Muscle layer of duodenum (tissue), 2 donors: ENCODE measurements around the gene ARF3.

Experiments used
- H3K27ac ChIP-seq: one replicate; pipeline ENCODE4 v1.7.0; 2013; ENCODE audit warnings: mild to moderate bottlenecking, low read length
- H3K27me3 ChIP-seq: one replicate; pipeline ENCODE4 v1.7.0; 2013; ENCODE audit warnings: low read depth, mild to moderate bottlenecking, control low read depth, low read length
- H3K36me3 ChIP-seq, 2 donors: one replicate each; pipeline ENCODE4 v1.7.0; 2013; ENCODE audit warnings: low read length in 2 of 2, control low read depth in 1 of 2, mild to moderate bottlenecking in 1 of 2; ENCODE audit not compliant: insufficient read depth in 2 of 2, control insufficient read depth in 1 of 2
- H3K4me1 ChIP-seq, 2 donors: one replicate each; pipeline ENCODE4 v1.7.0; 2013; ENCODE audit warnings: low read length in 2 of 2, mild to moderate bottlenecking in 2 of 2, control low read depth in 1 of 2, moderate library complexity in 1 of 2; ENCODE audit not compliant: insufficient read depth in 2 of 2, control insufficient read depth in 1 of 2
- H3K4me3 ChIP-seq, 2 donors: one replicate each; pipeline ENCODE4 v1.7.0; 2013; ENCODE audit warnings: low read length in 2 of 2, low read depth in 1 of 2, mild to moderate bottlenecking in 1 of 2
- H3K9me3 ChIP-seq, 2 donors: one replicate each; pipeline ENCODE4 v1.7.0; 2013; ENCODE audit warnings: low read length in 2 of 2, control low read depth in 1 of 2, mild to moderate bottlenecking in 1 of 2; ENCODE audit not compliant: control insufficient read depth in 1 of 2
- donor health status: healthy.

The ARF3 gene

GRCh38 chr12:48957141-48958048, at the start of gene ARF3:
Gene ARF3 (minus strand): TSS chr12:48957487. CDS start chr12:48941095, 16,392 bp downstream.
- peaks cover 9% of the 10 kb centered on the region in 2 donors for H3K4me1 ChIP-seq
- H3K4me3 ChIP-seq: peak within 1 kb of the TSS; percentile 82 to 86
- peak within 1 kb of the TSS; percentile 87 for H3K27ac ChIP-seq

GRCh38 chr12:49000346-49000745, 43.1 kb upstream of the ARF3 start:
- Histone ChIP-seq H3K9me3 (no peaks in the 10 kb centered on the region), H3K27me3 (peaks cover 22% of the 10 kb centered on the region), H3K4me3 (no peak overlapping the region), H3K36me3 (peaks cover 37 to 45% of the 10 kb centered on the region in 2 donors), H3K4me1 (peaks cover 0 to 36% of the 10 kb centered on the region in 2 donors), H3K27ac (no peak overlapping the region)

More at GRCh38 chr12:48957141-48958048, at the start of gene ARF3:
- peaks cover 0 to 7% of the 10 kb centered on the region in 2 donors for H3K36me3 ChIP-seq
- no peaks in the 10 kb centered on the region for H3K27me3 ChIP-seq
- H3K9me3 ChIP-seq: no peaks in the 10 kb centered on the region

GRCh38 chr12:48999371-49000131, 42.3 kb upstream of the ARF3 start, which contains the start of gene DDN:
Gene DDN (minus strand): TSS chr12:48999375. CDS start chr12:48999287, 88 bp downstream.
- Histone ChIP-seq H3K9me3 (no peaks in the 10 kb centered on the region), H3K27me3 (peaks cover 28% of the 10 kb centered on the region), H3K4me3 (peak within 1 kb of the TSS; percentile 16 to 57), H3K27ac (no peak within 1 kb of the TSS), H3K4me1 (peaks cover 0 to 40% of the 10 kb centered on the region in 2 donors), H3K36me3 (peaks cover 29 to 37% of the 10 kb centered on the region in 2 donors)

- peaks cover 0 to 40% of the 10 kb centered on the region in 2 donors for H3K4me1 ChIP-seq
- no peaks in the 10 kb centered on the region for H3K9me3 ChIP-seq
- H3K36me3 ChIP-seq: peaks cover 25 to 29% of the 10 kb centered on the region in 2 donors
- H3K27me3 ChIP-seq: peaks cover 36% of the 10 kb centered on the region
- H3K27ac ChIP-seq: no peak overlapping the region
- H3K4me3 ChIP-seq: peak overlapping the region; percentile 16 to 57
Observed at GRCh38 chr12:48998497-48999353, 41.4 kb upstream of the ARF3 start.

- peak overlapping the region; percentile 16 to 57 for H3K4me3 ChIP-seq
- H3K27me3 ChIP-seq: peaks cover 44% of the 10 kb centered on the region
- H3K4me1 ChIP-seq: peaks cover 0 to 40% of the 10 kb centered on the region in 2 donors
- H3K9me3 ChIP-seq: no peaks in the 10 kb centered on the region
- no peak overlapping the region for H3K27ac ChIP-seq
- H3K36me3 ChIP-seq: peaks cover 16 to 21% of the 10 kb centered on the region in 2 donors
Observed at GRCh38 chr12:48997719-48998496, 40.6 kb upstream of the ARF3 start.

- peaks cover 0 to 40% of the 10 kb centered on the region in 2 donors for H3K4me1 ChIP-seq
- H3K4me3 ChIP-seq: peak overlapping the region; percentile 34 to 57
- H3K36me3 ChIP-seq: peaks cover 8 to 12% of the 10 kb centered on the region in 2 donors
- no peak overlapping the region for H3K27ac ChIP-seq
- H3K27me3 ChIP-seq: peaks cover 46% of the 10 kb centered on the region
- no peaks in the 10 kb centered on the region for H3K9me3 ChIP-seq
Observed at GRCh38 chr12:48996794-48997718, 39.8 kb upstream of the ARF3 start.

GRCh38 chr12:48995086-48995879, 38.0 kb upstream of the ARF3 start:
- no peaks in the 10 kb centered on the region for H3K9me3 ChIP-seq
- H3K4me1 ChIP-seq: peaks cover 0 to 38% of the 10 kb centered on the region in 2 donors
- peak overlapping the region in 1 of 2 donors; percentile 28 for H3K4me3 ChIP-seq
- H3K27ac ChIP-seq: no peak overlapping the region
- no peaks in the 10 kb centered on the region for H3K36me3 ChIP-seq
- H3K27me3 ChIP-seq: peaks cover 46% of the 10 kb centered on the region

- Histone ChIP-seq H3K27ac (no peak overlapping the region), H3K4me3 (no peak overlapping the region), H3K27me3 (peaks cover 46% of the 10 kb centered on the region), H3K36me3 (no peaks in the 10 kb centered on the region), H3K9me3 (no peaks in the 10 kb centered on the region), H3K4me1 (peaks cover 0 to 30% of the 10 kb centered on the region in 2 donors)
Observed at GRCh38 chr12:48994224-48995085, 37.2 kb upstream of the ARF3 start.
